SIG-M5 treated with dmso at 0.1 percent for 504 hours (cell line): Measurements from ENCODE around the gene SPATA24.
"Not testable (repeated sequence)": the region's sequence is repeated elsewhere in the genome, so short reads cannot be mapped to it uniquely, and the experiment has no call there.

Experiments used
- DNase-seq: peaks from one replicate; lab custom pipeline; 2025; ENCODE audit not compliant: unreplicated experiment; lab: John Stamatoyannopoulos, UW

SPATA24 gene

GRCh38 chr5:139395844-139396640 lies 7.8 kb downstream of the SPATA24 start:
- DNase-seq = no peak

GRCh38 chr5:139394654-139395566 lies 9.0 kb downstream of the SPATA24 start, which contains the start of gene PROB1:
TSS of gene PROB1 (minus strand) at chr5:139395104. CDS start at chr5:139395081, 23 bp downstream.
- no peak for DNase-seq

GRCh38 chr5:139394123-139394653 lies 9.7 kb downstream of the SPATA24 start:
- DNase-seq = no peak

GRCh38 chr5:139393497-139394122 lies 10.3 kb downstream of the SPATA24 start:
- no peak for DNase-seq

- peak; percentile 68 for DNase-seq
These were observed 11.0 kb downstream of the SPATA24 start for GRCh38 chr5:139392678-139393496.

- DNase-seq = no peak
These were observed 11.6 kb downstream of the SPATA24 start for GRCh38 chr5:139392324-139392677.

- no peak for DNase-seq
These were observed 12.1 kb downstream of the SPATA24 start for GRCh38 chr5:139391570-139392323.

GRCh38 chr5:139390639-139391569 lies 13.0 kb downstream of the SPATA24 start:
- DNase-seq = no peak

GRCh38 chr5:139389701-139390638 lies 13.9 kb downstream of the SPATA24 start, which contains the start of gene MZB1:
TSS of gene MZB1 (minus strand) at chr5:139389913. CDS start at chr5:139389856, 57 bp downstream.
- no peak for DNase-seq

GRCh38 chr5:139388198-139388821 lies 15.6 kb downstream of the SPATA24 start:
- DNase-seq = no peak

- no peak for DNase-seq
These were observed 16.2 kb downstream of the SPATA24 start for GRCh38 chr5:139387611-139388197.

- DNase-seq = not testable (repeated sequence)
These were observed 16.9 kb downstream of the SPATA24 start for GRCh38 chr5:139386956-139387355.

- peak; percentile 81 for DNase-seq
These were observed 17.8 kb downstream of the SPATA24 start for GRCh38 chr5:139386050-139386438.

- peak; percentile 60 for DNase-seq
These were observed 18.5 kb downstream of the SPATA24 start for GRCh38 chr5:139385061-139386049.

- DNase-seq = no peak
These were observed 19.3 kb downstream of the SPATA24 start for GRCh38 chr5:139384591-139385051.
